Measurements from ENCODE around the gene SPDYE4. TPM values are rescaled to one million over a fixed set of nuclear protein-coding genes. Genes with fewer than 3 reads are reported as not detected.
A peak's percentile ranks its signal among the peaks of the same experiment; 100 is the strongest.

Gene SPDYE4
- total RNA-seq, 1 donor from 2014 or later: not detected

- Mint-ChIP-seq H3K4me3 (ENCODE audit: unreplicated experiment) (peak overlapping the region; percentile 83), H3K9me3 (ENCODE audit: low read depth) (no peaks in the 10 kb centered on the region), H3K27me3 (ENCODE audit: low read depth) (peaks cover 3% of the 10 kb centered on the region), H3K4me1 (ENCODE audit: low read depth) (peaks cover 12% of the 10 kb centered on the region), H3K36me3 (ENCODE audit: low read depth) (peaks cover 2% of the 10 kb centered on the region), H3K27ac (ENCODE audit: unreplicated experiment) (peak overlapping the region; percentile 73)
- TF ChIP-seq CTCF (IDR thresholded peaks at IDR 0.05): peak; percentile 100
- peak; percentile 68 for DNase-seq (ENCODE audit: low spot score)
These were observed 12.5 kb downstream of the SPDYE4 start for GRCh38 chr17:8745586-8746500.

GRCh38 chr17:8744086-8744785 lies 14.1 kb downstream of the SPDYE4 start:
- H3K4me1 Mint-ChIP-seq (ENCODE audit: low read depth): peaks cover 12% of the 10 kb centered on the region
- H3K9me3 Mint-ChIP-seq (ENCODE audit: low read depth): no peaks in the 10 kb centered on the region
- TF ChIP-seq CTCF (IDR thresholded peaks at IDR 0.05): no peak
- H3K27ac Mint-ChIP-seq (ENCODE audit: unreplicated experiment): no peak overlapping the region
- peaks cover 3% of the 10 kb centered on the region for H3K27me3 Mint-ChIP-seq (ENCODE audit: low read depth)
- peak; percentile 64 for DNase-seq (ENCODE audit: low spot score)
- no peak overlapping the region for H3K4me3 Mint-ChIP-seq (ENCODE audit: unreplicated experiment)
- peaks cover 2% of the 10 kb centered on the region for H3K36me3 Mint-ChIP-seq (ENCODE audit: low read depth)

DNA sequence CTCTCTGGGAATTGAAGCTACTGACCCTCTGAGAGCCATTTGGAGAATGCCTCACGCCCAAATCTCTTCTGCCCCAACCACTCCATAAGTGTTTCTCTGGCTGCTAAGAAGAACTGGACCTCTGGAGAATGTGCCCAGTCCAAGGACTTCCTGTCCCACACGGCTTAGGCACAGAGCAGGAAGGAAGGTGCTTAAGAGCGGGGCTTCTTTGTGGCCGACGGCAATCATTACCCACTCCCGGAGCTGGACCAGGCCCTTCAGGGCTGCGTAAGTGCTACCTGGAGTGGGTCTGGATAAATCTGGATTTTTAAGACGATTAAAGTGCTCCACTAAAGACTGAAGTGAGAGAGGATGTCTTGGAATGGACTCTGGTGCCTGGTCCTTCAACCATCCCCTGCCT lies 15.5 kb downstream of the SPDYE4 start:
- TF ChIP-seq CTCF (IDR thresholded peaks at IDR 0.05): no peak
- H3K4me3 Mint-ChIP-seq (ENCODE audit: unreplicated experiment): no peak overlapping the region
- no peak overlapping the region for H3K27ac Mint-ChIP-seq (ENCODE audit: unreplicated experiment)
- H3K36me3 Mint-ChIP-seq (ENCODE audit: low read depth): peaks cover 2% of the 10 kb centered on the region
- peaks cover 19% of the 10 kb centered on the region for H3K4me1 Mint-ChIP-seq (ENCODE audit: low read depth)
- H3K9me3 Mint-ChIP-seq (ENCODE audit: low read depth): no peaks in the 10 kb centered on the region
- H3K27me3 Mint-ChIP-seq (ENCODE audit: low read depth): peaks cover 3% of the 10 kb centered on the region
- peak; percentile 42 for DNase-seq (ENCODE audit: low spot score)

- H3K4me1 Mint-ChIP-seq (ENCODE audit: low read depth): peaks cover 19% of the 10 kb centered on the region
- TF ChIP-seq CTCF (IDR thresholded peaks at IDR 0.05): no peak
- no peak overlapping the region for H3K4me3 Mint-ChIP-seq (ENCODE audit: unreplicated experiment)
- H3K27me3 Mint-ChIP-seq (ENCODE audit: low read depth): no peaks in the 10 kb centered on the region
- no peaks in the 10 kb centered on the region for H3K9me3 Mint-ChIP-seq (ENCODE audit: low read depth)
- H3K36me3 Mint-ChIP-seq (ENCODE audit: low read depth): no peaks in the 10 kb centered on the region
- H3K27ac Mint-ChIP-seq (ENCODE audit: unreplicated experiment): no peak overlapping the region
- peak; percentile 40 for DNase-seq (ENCODE audit: low spot score)
These were observed 16.1 kb downstream of the SPDYE4 start for GRCh38 chr17:8742274-8742673.

GRCh38 chr17:8741771-8742170 lies 16.6 kb downstream of the SPDYE4 start:
- Mint-ChIP-seq H3K9me3 (ENCODE audit: low read depth) (no peaks in the 10 kb centered on the region), H3K27ac (ENCODE audit: unreplicated experiment) (no peak overlapping the region), H3K36me3 (ENCODE audit: low read depth) (no peaks in the 10 kb centered on the region), H3K4me3 (ENCODE audit: unreplicated experiment) (no peak overlapping the region), H3K27me3 (ENCODE audit: low read depth) (peaks cover under 1% of the 10 kb centered on the region), H3K4me1 (ENCODE audit: low read depth) (peaks cover 19% of the 10 kb centered on the region)
- no peak for TF ChIP-seq CTCF (IDR thresholded peaks at IDR 0.05)
- DNase-seq (ENCODE audit: low spot score): peak; percentile 8
